Left forelimb (tissue), 1 donor: ENCODE data around the gene PAXIP1.

Experiments used
- DNase-seq: peaks from one replicate; pipeline ENCODE4 v3.0.0-alpha.2; 2018; ENCODE audit warnings: low spot score

The PAXIP1 gene

GRCh38 chr7:154911411-154911810 is 91.5 kb downstream of the PAXIP1 start:
- no peak for DNase-seq

- no peak for DNase-seq
Measured at GRCh38 chr7:154910977-154911376, 91.9 kb downstream of the PAXIP1 start.

- no peak for DNase-seq
Measured at GRCh38 chr7:154910125-154910524, 92.8 kb downstream of the PAXIP1 start.

- no peak for DNase-seq
Measured at GRCh38 chr7:154909241-154910105, 93.5 kb downstream of the PAXIP1 start.

- DNase-seq = no peak
Measured at GRCh38 chr7:154907651-154908620, 95.0 kb downstream of the PAXIP1 start.

GRCh38 chr7:154906736-154907355 is 96.1 kb downstream of the PAXIP1 start:
- DNase-seq = no peak

GRCh38 chr7:154906201-154906600 is 96.7 kb downstream of the PAXIP1 start:
- DNase-seq = no peak

- no peak for DNase-seq
Measured at GRCh38 chr7:154905615-154906014, 97.3 kb downstream of the PAXIP1 start.

- no peak for DNase-seq
Measured at GRCh38 chr7:154905146-154905545, 97.8 kb downstream of the PAXIP1 start.

- no peak for DNase-seq
Measured at GRCh38 chr7:154903083-154903731, 99.7 kb downstream of the PAXIP1 start.

- no peak for DNase-seq
Measured at GRCh38 chr7:154902600-154903082, 100.3 kb downstream of the PAXIP1 start.

GRCh38 chr7:154899862-154900261 is 103.1 kb downstream of the PAXIP1 start:
- DNase-seq = no peak

GRCh38 chr7:154898973-154899855 is 103.7 kb downstream of the PAXIP1 start:
- no peak for DNase-seq

GRCh38 chr7:154896076-154896475 is 106.8 kb downstream of the PAXIP1 start:
- DNase-seq = no peak
